GM18511 (cell line): Measurements from ENCODE around the gene PDE4DIP.
"Not testable (repeated sequence)": the region's sequence is repeated elsewhere in the genome, so short reads cannot be mapped to it uniquely, and the experiment has no call there.

Experiments used
- ATAC-seq: cut with Tn5 transposase; IDR thresholded peaks from one replicate; pipeline ENCODE4 v1.9.1; 2021; ENCODE audit warnings: mild to moderate bottlenecking, moderate library complexity; ENCODE audit not compliant: unreplicated experiment

Gene PDE4DIP

GRCh38 chr1:148869634-148869961 is 25.4 kb downstream of the PDE4DIP start:
- not testable (repeated sequence) for ATAC-seq

DNA sequence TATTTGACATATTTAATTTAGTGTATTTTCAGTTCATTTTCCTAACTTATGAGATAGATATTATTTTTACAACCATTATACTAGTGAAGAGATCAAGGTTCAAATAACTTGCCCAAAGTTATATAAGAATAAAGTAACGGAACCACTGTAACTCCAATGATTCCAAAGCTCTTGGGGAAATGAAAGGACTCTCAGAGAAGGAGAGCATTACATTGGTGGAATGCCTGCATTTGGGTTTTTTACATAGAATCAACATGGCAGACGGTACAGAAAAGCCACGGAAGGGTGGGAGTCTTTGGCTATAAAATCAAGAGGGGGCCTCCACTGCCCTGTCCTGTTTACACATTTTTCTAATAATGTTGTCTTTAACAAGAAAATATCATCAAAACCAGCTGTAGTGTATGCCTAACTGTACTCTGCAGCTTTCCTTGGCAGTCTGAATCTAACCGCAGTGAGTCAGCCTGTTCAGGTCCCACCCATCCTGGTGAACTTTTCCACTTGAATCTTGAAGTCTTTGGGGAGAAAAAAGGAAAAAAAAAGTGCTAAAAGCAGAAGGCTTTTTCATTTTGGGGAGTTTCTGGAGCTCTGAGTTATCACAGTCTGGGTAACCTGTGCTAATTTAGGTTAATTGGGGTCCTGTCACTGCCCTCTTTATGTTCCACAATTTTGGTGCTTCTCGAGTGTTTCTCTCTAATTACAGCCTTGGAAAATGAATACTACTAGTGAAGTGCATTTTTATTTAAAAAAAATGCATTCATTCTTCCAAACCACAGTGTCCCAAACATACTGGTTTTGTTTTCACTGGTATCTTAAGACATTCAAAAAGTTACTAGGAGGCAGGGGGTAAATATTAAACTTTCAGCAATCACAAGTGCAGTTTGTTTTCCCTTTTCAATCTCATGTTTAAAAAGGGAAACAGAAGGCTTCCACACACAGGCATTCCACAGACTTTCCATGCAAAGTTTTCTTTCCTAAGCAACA is 30.5 kb downstream of the PDE4DIP start:
- not testable (repeated sequence) for ATAC-seq

GRCh38 chr1:148879812-148880416 is 35.7 kb downstream of the PDE4DIP start:
- not testable (repeated sequence) for ATAC-seq

- ATAC-seq: not testable (repeated sequence)
Measured at GRCh38 chr1:148881261-148881660, 37.0 kb downstream of the PDE4DIP start.

- not testable (repeated sequence) for ATAC-seq
Measured at GRCh38 chr1:148885219-148885618, 41.0 kb downstream of the PDE4DIP start.

DNA sequence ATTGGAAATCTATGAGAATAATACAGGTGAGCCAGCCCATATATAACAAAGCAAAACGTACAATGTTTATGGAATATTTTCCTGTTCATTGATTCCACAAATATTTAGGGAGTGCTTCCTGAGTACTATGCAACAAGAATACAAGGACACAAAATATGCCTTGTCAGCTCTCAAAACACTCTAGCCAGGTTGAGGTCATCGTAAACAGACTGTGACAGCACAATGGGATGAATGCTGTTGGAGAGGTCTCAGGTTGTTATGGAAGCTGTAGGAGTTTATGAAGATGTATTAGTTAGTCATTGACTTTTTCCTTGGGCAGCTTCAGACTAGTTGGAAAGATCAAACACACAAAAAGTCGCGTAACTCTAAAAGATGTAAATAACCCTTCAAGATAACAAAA is 42.1 kb downstream of the PDE4DIP start:
- not testable (repeated sequence) for ATAC-seq

DNA sequence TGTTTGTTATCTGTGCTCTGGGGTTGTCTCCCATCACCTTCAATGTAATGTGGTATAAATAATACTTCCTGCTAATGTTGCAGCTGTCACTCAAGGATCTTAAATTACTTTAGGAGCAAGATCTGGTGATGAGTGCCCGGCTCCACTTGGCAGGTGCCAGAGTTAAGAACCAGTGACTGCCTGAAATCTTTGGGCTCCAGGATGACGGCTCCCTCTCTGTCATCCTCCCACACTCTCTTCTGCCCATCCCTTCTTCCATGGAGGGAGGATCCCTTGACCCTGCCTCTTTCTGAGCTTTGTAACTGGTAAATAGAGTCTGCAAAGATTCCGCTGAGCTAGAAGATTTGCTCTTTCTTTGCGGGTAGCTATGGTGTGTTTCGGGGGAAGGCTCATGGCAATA is 44.4 kb downstream of the PDE4DIP start:
- ATAC-seq: not testable (repeated sequence)

- not testable (repeated sequence) for ATAC-seq
Measured at GRCh38 chr1:148889267-148890074, 45.2 kb downstream of the PDE4DIP start.

- ATAC-seq: not testable (repeated sequence)
Measured at GRCh38 chr1:148890075-148890568, 45.9 kb downstream of the PDE4DIP start.

DNA sequence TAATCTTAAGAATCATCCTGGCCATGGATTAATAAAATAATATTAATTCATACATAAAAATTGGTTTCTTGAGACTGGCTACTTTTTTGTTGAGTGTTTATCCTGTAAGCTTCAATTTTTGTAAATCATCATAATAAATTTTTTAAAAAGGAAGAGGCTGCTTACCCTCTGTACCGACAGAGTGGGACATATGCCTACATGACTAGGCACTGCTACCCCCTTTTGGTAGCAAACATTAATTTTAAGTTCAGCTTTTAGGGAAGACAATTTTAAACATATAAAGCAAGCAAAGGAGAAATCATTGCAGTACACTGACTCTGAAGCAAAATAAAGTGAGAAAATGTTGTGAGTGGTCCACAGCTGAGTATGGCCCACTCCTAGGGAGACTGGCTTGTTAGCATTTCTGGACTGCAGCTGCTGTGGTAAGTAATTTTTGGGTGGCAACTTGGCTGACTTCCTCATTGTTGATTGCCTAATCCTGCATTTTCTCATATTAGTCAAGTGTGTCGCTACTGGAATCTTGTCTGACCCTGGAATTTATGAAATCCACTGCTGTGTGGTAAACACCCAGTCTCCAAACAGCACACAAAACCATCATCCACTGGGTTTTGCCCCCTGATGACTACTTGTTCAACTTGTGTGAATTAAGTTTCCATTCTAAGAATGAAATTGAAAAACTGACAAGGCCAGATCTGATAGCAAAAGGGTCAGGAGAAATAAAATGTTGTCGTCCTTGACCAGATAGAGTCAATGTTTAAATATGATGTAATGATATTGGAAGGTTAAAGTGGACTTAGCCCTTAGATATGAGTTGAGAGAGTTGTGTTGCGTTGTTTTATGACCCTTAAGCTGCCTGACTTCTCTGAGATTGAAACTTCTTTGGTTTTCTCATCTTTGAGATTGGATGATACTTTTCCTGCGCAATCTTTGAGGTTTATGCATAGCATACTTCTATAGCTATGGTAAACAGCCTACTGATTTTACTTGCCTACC is 50.4 kb downstream of the PDE4DIP start:
- ATAC-seq: not testable (repeated sequence)

DNA sequence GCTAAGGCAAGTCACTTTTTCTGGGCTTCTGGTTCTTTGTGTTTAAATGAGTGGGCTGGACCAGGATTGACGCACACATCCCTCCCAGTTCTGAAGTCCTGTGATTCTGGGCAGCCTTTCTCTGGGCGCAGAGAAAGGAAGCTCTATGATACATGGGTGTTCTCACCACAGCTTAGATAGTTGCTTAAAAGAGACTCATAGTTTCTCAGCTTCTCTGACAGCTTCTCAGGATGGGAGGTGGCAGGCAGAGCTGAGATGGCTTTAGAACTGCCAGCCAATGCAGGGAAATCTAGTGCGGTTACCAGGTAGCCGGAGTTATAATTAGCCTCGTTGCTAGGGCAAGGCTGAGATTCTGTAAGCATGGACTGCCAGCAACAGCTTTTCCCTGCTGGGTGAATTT is 55.8 kb downstream of the PDE4DIP start:
- not testable (repeated sequence) for ATAC-seq

- not testable (repeated sequence) for ATAC-seq
Measured at GRCh38 chr1:148900691-148901090, 56.5 kb downstream of the PDE4DIP start.

GRCh38 chr1:148901150-148901952 is 57.1 kb downstream of the PDE4DIP start:
- ATAC-seq: not testable (repeated sequence)

DNA sequence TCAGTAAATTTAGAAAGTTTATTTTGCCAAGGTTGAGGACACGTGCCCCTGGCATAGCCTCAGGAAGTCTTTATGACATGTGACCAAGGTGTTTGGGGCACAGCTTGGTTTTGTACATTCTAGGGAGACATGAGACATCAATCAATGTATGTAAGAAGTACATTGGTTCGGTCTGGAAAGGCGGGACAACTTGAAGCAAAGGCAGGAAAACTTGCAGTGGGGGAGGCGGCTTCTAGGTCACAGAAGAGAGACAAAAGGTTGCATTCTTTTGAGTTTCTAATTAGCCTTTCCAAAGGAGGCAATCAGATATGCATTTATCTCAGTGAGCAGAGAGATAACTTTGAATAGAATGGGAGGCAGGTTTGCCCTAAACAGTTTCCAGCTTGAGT is 57.7 kb downstream of the PDE4DIP start:
- not testable (repeated sequence) for ATAC-seq

DNA sequence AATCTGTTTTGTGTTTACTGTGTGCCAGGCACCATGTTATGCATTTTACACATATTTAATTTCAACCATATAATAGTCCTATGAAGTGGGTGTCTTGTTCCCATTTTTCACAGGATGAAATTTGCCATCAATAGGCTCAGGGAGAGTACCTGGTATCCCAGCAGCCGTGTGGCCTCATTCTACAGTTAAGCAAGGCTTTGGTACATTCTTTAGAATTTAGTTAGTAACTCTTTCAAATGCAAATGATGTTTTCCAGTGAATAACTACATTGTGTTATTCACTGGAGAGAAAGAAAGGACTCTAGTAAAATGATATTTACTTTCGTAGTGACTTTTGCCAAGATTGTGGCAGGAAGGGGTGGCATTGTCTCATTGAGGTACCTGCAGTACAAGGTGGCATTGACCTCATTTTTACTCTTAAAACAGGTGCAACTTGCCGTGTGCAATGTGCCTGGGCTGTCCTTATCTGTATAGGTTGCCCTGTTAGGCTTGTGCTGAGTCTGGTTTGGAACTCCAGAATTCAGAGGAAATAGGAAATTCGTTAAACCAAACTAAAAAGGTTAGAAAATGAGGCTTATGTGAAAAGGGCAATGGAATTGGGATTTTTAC is 65.1 kb downstream of the PDE4DIP start:
- ATAC-seq: not testable (repeated sequence)

GRCh38 chr1:148911303-148911928 is 67.2 kb downstream of the PDE4DIP start:
- not testable (repeated sequence) for ATAC-seq

DNA sequence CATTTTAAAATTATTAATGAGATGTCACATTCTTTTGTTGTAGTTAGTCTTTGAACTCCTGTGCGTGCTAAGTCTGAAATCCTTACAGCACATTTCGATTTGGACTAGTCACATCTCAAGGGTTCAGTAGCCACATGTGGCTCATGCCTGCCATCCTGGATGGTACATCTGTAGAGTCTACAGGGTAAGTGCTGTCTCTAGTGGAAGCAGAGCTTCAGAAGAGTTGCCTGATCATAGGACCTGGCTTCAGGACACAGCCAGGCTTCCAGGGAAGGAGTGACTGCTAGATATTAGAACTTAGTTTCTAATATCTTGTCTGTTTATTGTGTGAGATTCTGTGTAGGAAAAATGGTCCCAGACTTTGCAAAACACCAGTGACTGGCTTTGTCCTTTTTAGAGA is 72.0 kb downstream of the PDE4DIP start:
- not testable (repeated sequence) for ATAC-seq
